Endodermal cell (in vitro differentiated cells): Measurements from ENCODE around the gene FAM53A. TPM values are rescaled to one million over a fixed set of nuclear protein-coding genes. Genes with fewer than 3 reads are reported as not detected.

ENCODE experiments used
- DNase-seq: peaks from one replicate; pipeline ENCODE4 v3.0.0-alpha.2; 2017
- H3K27ac ChIP-seq: 2 replicates; pipeline ENCODE4 v1.5.1; 2013; ENCODE audit warnings: mild to moderate bottlenecking, low read depth, low read length, moderate library complexity
- H3K27me3 ChIP-seq: 2 replicates; pipeline ENCODE4 v1.6.1; 2013; ENCODE audit warnings: mild to moderate bottlenecking, low read length, moderate library complexity; ENCODE audit not compliant: insufficient read depth, control insufficient read depth, poor library complexity, severe bottlenecking
- H3K36me3 ChIP-seq: 2 replicates; pipeline ENCODE4 v1.7.0; 2013; ENCODE audit warnings: mild to moderate bottlenecking, low read length, moderate library complexity; ENCODE audit not compliant: control insufficient read depth, insufficient read depth
- H3K4me1 ChIP-seq: one replicate; pipeline ENCODE4 v1.7.0; 2013; ENCODE audit warnings: low read length; ENCODE audit not compliant: control insufficient read depth, insufficient read depth
- H3K4me3 ChIP-seq: 2 replicates; pipeline ENCODE4 v1.5.1; 2013; ENCODE audit warnings: mild to moderate bottlenecking, low read length, moderate library complexity
- H3K9ac ChIP-seq: 2 replicates; pipeline ENCODE4 v1.6.1; 2013; ENCODE audit warnings: mild to moderate bottlenecking, low read length, moderate library complexity; ENCODE audit not compliant: poor library complexity, severe bottlenecking; ENCODE audit errors: extremely low read depth
- H3K9me3 ChIP-seq: 2 replicates; pipeline ENCODE4 v1.6.1; 2013; ENCODE audit warnings: mild to moderate bottlenecking, low read length, moderate library complexity; ENCODE audit not compliant: control insufficient read depth
- H3K27ac Mint-ChIP-seq: 2 replicates; pipeline ENCODE4 v1.8.0; 2020; ENCODE audit warnings: mixed read lengths
- H3K27me3 Mint-ChIP-seq: 2 replicates; pipeline ENCODE4 v1.8.0; 2021; ENCODE audit warnings: mild to moderate bottlenecking, mixed read lengths; ENCODE audit not compliant: insufficient read depth
- H3K36me3 Mint-ChIP-seq: 2 replicates; pipeline ENCODE4 v1.8.0; 2020; ENCODE audit warnings: low read depth, mixed read lengths
- H3K4me1 Mint-ChIP-seq: 2 replicates; pipeline ENCODE4 v1.8.0; 2020; ENCODE audit warnings: mixed read lengths
- H3K4me3 Mint-ChIP-seq: 2 replicates; pipeline ENCODE4 v1.8.0; 2020; ENCODE audit warnings: mild to moderate bottlenecking, moderate library complexity, mixed read lengths
- H3K9me3 Mint-ChIP-seq: 2 replicates; pipeline ENCODE4 v1.8.0; 2020; ENCODE audit warnings: mild to moderate bottlenecking, mixed read lengths
- WGBS, 2 experiments: methylation state at CpG; one replicate each; pipeline versions ENCODE4 v1.1.5 to v1.1.7; 2013; ENCODE audit warnings: missing lambda C conversion rate in 2 of 2, mixed read lengths in 1 of 2; ENCODE audit not compliant: insufficient coverage in 1 of 2, insufficient read length in 1 of 2; 5-methylcytosine and 5-hydroxymethylcytosine counted together
- total RNA-seq, 2 donors: library from RNA; stranded (reverse); fragmentation: NEBNext Ultra II Directional in 1 of 2; extraction: Animal tissue kit (Norgen Biotek cat#: 25700) in 1 of 2; gene quantifications; 2 replicates in 1 of 2; 3 replicates in 1 of 2; pipeline ENCODE4 v1.2.1, GENCODE V29; 2021
- TF ChIP-seq, protein P1 (sequence below): fragments of 200-600 bp; sonication (generic); conservative IDR thresholded peaks from 2 replicates; pipeline ENCODE4 v1.5.0; 2021; ENCODE audit warnings: antibody characterized with exemption, mild to moderate bottlenecking

FAM53A gene
- total RNA-seq, 2 donors from 2014 or later = 3.7 to 4.9 TPM

GRCh38 chr4:1667273-1667672 lies 16.8 kb downstream of the FAM53A start:
- H3K4me3 Mint-ChIP-seq = no peak overlapping the region
- no peaks in the 10 kb centered on the region for H3K4me1 Mint-ChIP-seq
- Histone ChIP-seq H3K9me3 (no peaks in the 10 kb centered on the region), H3K4me3 (no peak overlapping the region), H3K9ac (no peak overlapping the region), H3K36me3 (no peaks in the 10 kb centered on the region), H3K27ac (no peak overlapping the region), H3K4me1 (no peaks in the 10 kb centered on the region), H3K27me3 (no peaks in the 10 kb centered on the region)
- H3K36me3 Mint-ChIP-seq = no peaks in the 10 kb centered on the region
- 94 to 95% methylated on average over 11 to 15 of the region's 15 CpGs for WGBS, 2 experiments
- H3K27me3 Mint-ChIP-seq = no peaks in the 10 kb centered on the region
- DNase-seq = no peak
- TF ChIP-seq, protein P1, sequence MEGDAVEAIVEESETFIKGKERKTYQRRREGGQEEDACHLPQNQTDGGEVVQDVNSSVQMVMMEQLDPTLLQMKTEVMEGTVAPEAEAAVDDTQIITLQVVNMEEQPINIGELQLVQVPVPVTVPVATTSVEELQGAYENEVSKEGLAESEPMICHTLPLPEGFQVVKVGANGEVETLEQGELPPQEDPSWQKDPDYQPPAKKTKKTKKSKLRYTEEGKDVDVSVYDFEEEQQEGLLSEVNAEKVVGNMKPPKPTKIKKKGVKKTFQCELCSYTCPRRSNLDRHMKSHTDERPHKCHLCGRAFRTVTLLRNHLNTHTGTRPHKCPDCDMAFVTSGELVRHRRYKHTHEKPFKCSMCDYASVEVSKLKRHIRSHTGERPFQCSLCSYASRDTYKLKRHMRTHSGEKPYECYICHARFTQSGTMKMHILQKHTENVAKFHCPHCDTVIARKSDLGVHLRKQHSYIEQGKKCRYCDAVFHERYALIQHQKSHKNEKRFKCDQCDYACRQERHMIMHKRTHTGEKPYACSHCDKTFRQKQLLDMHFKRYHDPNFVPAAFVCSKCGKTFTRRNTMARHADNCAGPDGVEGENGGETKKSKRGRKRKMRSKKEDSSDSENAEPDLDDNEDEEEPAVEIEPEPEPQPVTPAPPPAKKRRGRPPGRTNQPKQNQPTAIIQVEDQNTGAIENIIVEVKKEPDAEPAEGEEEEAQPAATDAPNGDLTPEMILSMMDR = no peak
- H3K27ac Mint-ChIP-seq = no peak overlapping the region
- H3K9me3 Mint-ChIP-seq = no peaks in the 10 kb centered on the region

GRCh38 chr4:1666391-1666790 lies 17.7 kb downstream of the FAM53A start:
- no peaks in the 10 kb centered on the region for H3K9me3 Mint-ChIP-seq
- H3K36me3 Mint-ChIP-seq = no peaks in the 10 kb centered on the region
- H3K27ac ChIP-seq = no peak overlapping the region
- H3K36me3 ChIP-seq = no peaks in the 10 kb centered on the region
- no peak overlapping the region for H3K4me3 Mint-ChIP-seq
- no peaks in the 10 kb centered on the region for H3K27me3 ChIP-seq
- DNase-seq = no peak
- TF ChIP-seq, protein P1 = no peak
- H3K4me1 Mint-ChIP-seq = no peaks in the 10 kb centered on the region
- no peaks in the 10 kb centered on the region for H3K9me3 ChIP-seq
- H3K27me3 Mint-ChIP-seq = no peaks in the 10 kb centered on the region
- no peak overlapping the region for H3K4me3 ChIP-seq
- WGBS, 2 experiments = 86 to 92% methylated on average over 11 to 12 of the region's 12 CpGs
- H3K27ac Mint-ChIP-seq = no peak overlapping the region
- H3K4me1 ChIP-seq = no peaks in the 10 kb centered on the region
- no peak overlapping the region for H3K9ac ChIP-seq

DNA sequence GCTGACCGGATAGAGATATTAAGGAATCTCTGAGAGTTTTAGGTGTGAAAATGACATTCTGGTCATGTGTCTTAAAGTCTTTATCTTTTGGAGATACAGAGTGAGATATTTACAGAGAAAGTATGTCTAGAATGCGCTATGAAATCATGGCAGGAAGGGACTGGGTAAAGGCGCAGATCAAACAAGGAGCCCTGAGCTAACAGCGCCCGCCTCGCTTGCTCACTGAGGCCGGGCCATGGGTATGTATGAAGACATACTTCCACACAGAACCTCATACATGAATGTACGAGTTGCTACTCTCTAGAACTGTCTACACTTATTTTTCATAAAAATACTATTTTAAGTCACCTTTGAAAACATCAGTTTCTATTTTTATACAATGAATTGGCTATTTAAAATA lies 20.0 kb downstream of the FAM53A start:
- Mint-ChIP-seq H3K36me3 (no peaks in the 10 kb centered on the region), H3K27ac (no peak overlapping the region), H3K4me1 (no peaks in the 10 kb centered on the region), H3K9me3 (no peaks in the 10 kb centered on the region), H3K27me3 (no peaks in the 10 kb centered on the region), H3K4me3 (no peak overlapping the region)
- no peaks in the 10 kb centered on the region for H3K9me3 ChIP-seq
- H3K27me3 ChIP-seq = no peaks in the 10 kb centered on the region
- 93 to 100% methylated on average over 7 to 8 of the region's 8 CpGs for WGBS, 2 experiments
- no peak overlapping the region for H3K4me3 ChIP-seq
- TF ChIP-seq, protein P1 = no peak
- no peak for DNase-seq
- no peaks in the 10 kb centered on the region for H3K4me1 ChIP-seq
- H3K9ac ChIP-seq = no peak overlapping the region
- H3K36me3 ChIP-seq = no peaks in the 10 kb centered on the region
- H3K27ac ChIP-seq = no peak overlapping the region
